Gastrocnemius medialis (tissue), 4 donors: ENCODE data around the gene NCEH1. TPM values are rescaled to one million over a fixed set of nuclear protein-coding genes. Genes with fewer than 3 reads are reported as not detected.

Source experiments
- ATAC-seq, 2 donors: fragments of 150-250 bp; one replicate each; pipeline ENCODE4 v1.9.1; 2016
- DNase-seq, 2 donors: peaks; one replicate each; pipeline ENCODE4 v3.0.0-alpha.2; 2019
- H3K27ac ChIP-seq, 4 donors: fragments of 200-600 bp; sonication (generic); 1 replicate in 1 of 4; 2 replicates in 3 of 4; pipeline ENCODE4 v1.5.1; 2016 to 2018; ENCODE audit warnings: mild to moderate bottlenecking in 2 of 4, moderate library complexity in 1 of 4
- H3K27me3 ChIP-seq, 3 donors: fragments of 200-600 bp; sonication (generic) in 2 of 3; 1 replicate in 1 of 3; 2 replicates in 2 of 3; pipeline versions ENCODE4 v1.5.1 to v1.6.0; 2016 to 2019; ENCODE audit warnings: mild to moderate bottlenecking in 1 of 3, moderate library complexity in 1 of 3
- H3K36me3 ChIP-seq, 2 donors: fragments of 200-600 bp; sonication (generic) in 1 of 2; one replicate each; pipeline ENCODE4 v1.5.1; 2017 to 2018
- H3K4me1 ChIP-seq, 2 donors: fragments of 200-600 bp; sonication (generic) in 1 of 2; one replicate each; pipeline ENCODE4 v1.5.1; 2016 to 2017; ENCODE audit warnings: mild to moderate bottlenecking in 2 of 2
- H3K4me3 ChIP-seq, 4 donors: fragments of 200-600 bp; sonication (generic) in 3 of 4; 1 replicate in 1 of 4; 2 replicates in 3 of 4; pipeline ENCODE4 v1.5.1; 2016 to 2019; ENCODE audit warnings: mild to moderate bottlenecking in 2 of 4
- H3K9me3 ChIP-seq, 3 donors: fragments of 200-600 bp; sonication (generic) in 2 of 3; 1 replicate in 1 of 3; 2 replicates in 2 of 3; pipeline ENCODE4 v1.5.1; 2016 to 2019
- POLR2A ChIP-seq, 2 donors: fragments of 450-650 bp; IDR thresholded peaks; one replicate each; pipeline ENCODE4 v1.6.1; 2017; ENCODE audit warnings: antibody characterized with exemption in 2 of 2, mild to moderate bottlenecking in 2 of 2, moderate library complexity in 2 of 2
- in situ Hi-C, 4 donors: fragments of 200-750 bp; cut with MboI; loops; one replicate each; pipeline versions ENCODE4 v1.15.0 to v1.8.0; 2017; ENCODE audit warnings: low sequenced_read_pairs in 4 of 4
- intact Hi-C: fragments of 100-400 bp; cut with DNase I; formaldehyde crosslinking; loops from one replicate; pipeline ENCODE4 v1.15.1; 2023; ENCODE audit warnings: low total_unique reads
- total RNA-seq, 4 donors: library from RNA; depleted of rRNA; stranded (reverse); fragments of >200 nt; gene quantifications; one replicate each; pipeline versions ENCODE4 v1.1.0 to v1.2.3, GENCODE V29; 2016
- TF ChIP-seq, protein P1 (sequence below), 5 experiments: fragments of 450-650 bp in 3 of 5; fragments of 200-600 bp in 2 of 5; sonication (generic) in 2 of 5; IDR thresholded peaks in 4 of 5; conservative IDR thresholded peaks in 1 of 5; 1 replicate in 4 of 5; 2 replicates in 1 of 5; pipeline ENCODE4 v1.5.1; 2016 to 2019; ENCODE audit warnings: antibody characterized with exemption in 5 of 5, mild to moderate bottlenecking in 3 of 5, moderate library complexity in 3 of 5

The NCEH1 gene
- total RNA-seq, 4 donors from 2014 or later, result 7.0 to 19.8 (median 8.2) TPM

DNA sequence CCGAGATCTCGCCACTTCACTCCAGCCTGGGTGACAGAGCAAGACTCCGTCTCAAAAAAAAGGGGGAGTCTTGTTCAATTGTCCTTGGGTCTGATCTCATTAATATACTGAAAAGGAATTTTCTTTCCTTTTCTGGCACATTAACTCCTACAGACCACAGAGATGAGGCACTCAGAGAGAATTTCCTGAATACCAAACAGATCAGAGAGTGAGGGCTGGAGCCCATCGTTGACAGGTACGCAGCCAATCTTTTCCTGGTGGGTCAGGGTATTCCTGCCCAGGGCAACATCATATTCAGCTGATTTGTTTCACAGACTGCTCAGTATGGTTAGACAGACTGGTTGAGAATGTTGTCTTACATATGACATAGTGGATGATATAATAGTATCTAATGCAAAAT is 104.8 kb downstream of the NCEH1 start:
- H3K4me1 ChIP-seq, result peaks cover 2 to 9% of the 10 kb centered on the region in 2 donors
- intact Hi-C loops, result no loop called here
- no peak overlapping the region for H3K4me3 ChIP-seq
- in situ Hi-C loops, result no loop called here
- TF ChIP-seq POLR2A (IDR thresholded peaks at IDR 0.05), result no peak
- TF ChIP-seq, protein P1, sequence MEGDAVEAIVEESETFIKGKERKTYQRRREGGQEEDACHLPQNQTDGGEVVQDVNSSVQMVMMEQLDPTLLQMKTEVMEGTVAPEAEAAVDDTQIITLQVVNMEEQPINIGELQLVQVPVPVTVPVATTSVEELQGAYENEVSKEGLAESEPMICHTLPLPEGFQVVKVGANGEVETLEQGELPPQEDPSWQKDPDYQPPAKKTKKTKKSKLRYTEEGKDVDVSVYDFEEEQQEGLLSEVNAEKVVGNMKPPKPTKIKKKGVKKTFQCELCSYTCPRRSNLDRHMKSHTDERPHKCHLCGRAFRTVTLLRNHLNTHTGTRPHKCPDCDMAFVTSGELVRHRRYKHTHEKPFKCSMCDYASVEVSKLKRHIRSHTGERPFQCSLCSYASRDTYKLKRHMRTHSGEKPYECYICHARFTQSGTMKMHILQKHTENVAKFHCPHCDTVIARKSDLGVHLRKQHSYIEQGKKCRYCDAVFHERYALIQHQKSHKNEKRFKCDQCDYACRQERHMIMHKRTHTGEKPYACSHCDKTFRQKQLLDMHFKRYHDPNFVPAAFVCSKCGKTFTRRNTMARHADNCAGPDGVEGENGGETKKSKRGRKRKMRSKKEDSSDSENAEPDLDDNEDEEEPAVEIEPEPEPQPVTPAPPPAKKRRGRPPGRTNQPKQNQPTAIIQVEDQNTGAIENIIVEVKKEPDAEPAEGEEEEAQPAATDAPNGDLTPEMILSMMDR (IDR thresholded peaks at IDR 0.05 in 4 of 5, conservative IDR thresholded peaks at IDR 0.05 in 1 of 5), result no peak
- no peaks in the 10 kb centered on the region for H3K36me3 ChIP-seq
- H3K27me3 ChIP-seq, result no peaks in the 10 kb centered on the region
- ATAC-seq (no peak), DNase-seq (no peak)
- no peaks in the 10 kb centered on the region for H3K9me3 ChIP-seq
- H3K27ac ChIP-seq, result no peak overlapping the region

GRCh38 chr3:172604895-172605646 is 105.8 kb downstream of the NCEH1 start:
- DNase-seq, result no peak
- in situ Hi-C loops, result no loop called here

DNA sequence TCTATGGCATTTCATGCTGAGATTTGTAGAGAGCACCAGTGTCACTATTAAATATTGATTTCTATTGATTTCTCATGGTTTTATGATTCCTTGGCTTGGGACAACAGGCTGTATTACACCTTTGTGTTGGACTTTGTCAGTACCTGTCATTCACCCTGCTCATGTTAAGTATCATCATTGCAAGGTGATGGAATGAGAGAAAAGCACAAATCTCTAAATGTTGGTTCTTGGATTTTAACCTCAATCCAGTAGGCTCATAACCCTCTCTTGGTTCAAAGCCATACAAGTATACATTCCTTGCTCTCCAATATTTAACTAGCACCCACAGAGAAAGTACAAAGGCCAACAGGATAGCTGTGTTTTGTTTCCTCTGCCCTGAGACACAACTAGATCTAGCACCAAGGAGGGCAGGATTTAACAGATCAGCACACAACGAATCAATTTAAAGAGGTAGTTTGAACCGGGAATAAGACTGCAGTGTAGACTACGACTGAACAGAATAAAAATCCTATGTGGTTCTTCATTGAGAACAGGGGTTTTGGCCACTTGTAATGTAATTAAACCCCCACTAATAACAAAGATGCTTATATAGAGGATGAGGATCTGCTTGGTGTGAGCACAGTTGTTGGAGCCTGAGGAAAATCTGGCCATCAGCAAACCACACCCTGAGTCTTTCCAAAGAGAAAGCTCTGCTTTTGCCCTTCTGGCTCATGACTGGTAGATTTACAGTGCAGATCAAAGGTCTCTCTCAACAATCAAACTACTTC is 109.6 kb downstream of the NCEH1 start:
- no peak for ATAC-seq
- TF ChIP-seq, protein P1 (IDR thresholded peaks at IDR 0.05 in 4 of 5, conservative IDR thresholded peaks at IDR 0.05 in 1 of 5), result no peak
- TF ChIP-seq POLR2A (IDR thresholded peaks at IDR 0.05), result no peak

More at GRCh38 chr3:172604895-172605646, 105.8 kb downstream of the NCEH1 start:
- no peaks in the 10 kb centered on the region for H3K9me3 ChIP-seq
- no peak overlapping the region for H3K4me3 ChIP-seq
- TF ChIP-seq, protein P1 (IDR thresholded peaks at IDR 0.05 in 4 of 5, conservative IDR thresholded peaks at IDR 0.05 in 1 of 5), result no peak
- TF ChIP-seq POLR2A (IDR thresholded peaks at IDR 0.05), result no peak
- intact Hi-C loops, result no loop called here
- ATAC-seq, result no peak
- H3K27me3 ChIP-seq, result no peaks in the 10 kb centered on the region
- H3K36me3 ChIP-seq, result no peaks in the 10 kb centered on the region
- H3K4me1 ChIP-seq, result peaks cover 2 to 9% of the 10 kb centered on the region in 2 donors
- no peak overlapping the region for H3K27ac ChIP-seq

DNA sequence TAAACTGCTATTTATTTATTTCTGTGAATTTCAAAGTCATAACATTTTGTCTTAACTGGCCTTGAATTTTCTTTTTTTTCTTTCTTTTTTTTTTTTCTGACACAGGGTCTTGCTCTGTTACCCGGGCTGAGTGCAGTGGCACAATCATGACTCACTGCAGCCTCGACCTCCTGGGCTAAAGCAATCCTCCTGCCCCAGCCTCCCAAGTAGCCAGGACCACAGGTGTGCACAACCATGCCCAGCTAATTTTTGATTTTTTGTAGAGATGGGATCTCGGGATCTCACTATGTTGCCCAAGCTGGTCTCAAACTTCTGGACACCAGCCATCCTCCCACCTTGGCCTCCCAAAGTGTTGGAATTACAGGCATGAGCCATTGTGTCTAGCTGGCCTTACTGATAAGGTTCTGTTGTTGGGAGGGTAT is 110.2 kb downstream of the NCEH1 start:
- no peaks in the 10 kb centered on the region for H3K36me3 ChIP-seq
- intact Hi-C loops, result no loop called here

More for the DNA sequence above, 109.6 kb downstream of the NCEH1 start:
- H3K27ac ChIP-seq, result no peak overlapping the region
- H3K9me3 ChIP-seq, result no peaks in the 10 kb centered on the region
- no peaks in the 10 kb centered on the region for H3K27me3 ChIP-seq
- intact Hi-C loops (no loop called here), in situ Hi-C loops (no loop called here)
- no peak overlapping the region for H3K4me3 ChIP-seq
- H3K36me3 ChIP-seq, result no peaks in the 10 kb centered on the region
- H3K4me1 ChIP-seq, result no peaks in the 10 kb centered on the region
- DNase-seq, result no peak

More for the DNA sequence above, 110.2 kb downstream of the NCEH1 start:
- Histone ChIP-seq H3K9me3 (no peaks in the 10 kb centered on the region), H3K27me3 (no peaks in the 10 kb centered on the region), H3K27ac (no peak overlapping the region), H3K4me3 (no peak overlapping the region), H3K4me1 (peaks cover 0 to 1% of the 10 kb centered on the region in 2 donors)
- DNase-seq (no peak), ATAC-seq (no peak)
- TF ChIP-seq POLR2A (IDR thresholded peaks at IDR 0.05), result no peak
- TF ChIP-seq, protein P1 (IDR thresholded peaks at IDR 0.05 in 4 of 5, conservative IDR thresholded peaks at IDR 0.05 in 1 of 5), result no peak
- in situ Hi-C loops, result no loop called here
